ENCODE results near the gene PPIA. TPM values are rescaled to one million over a fixed set of nuclear protein-coding genes. Genes with fewer than 3 reads are reported as not detected.
"Not testable (repeated sequence)": the region's sequence is repeated elsewhere in the genome, so short reads cannot be mapped to it uniquely, and the experiment has no call there.

Gene PPIA
- total RNA-seq, 1 experiment from 2014 or later, result 3,047 TPM

DNA sequence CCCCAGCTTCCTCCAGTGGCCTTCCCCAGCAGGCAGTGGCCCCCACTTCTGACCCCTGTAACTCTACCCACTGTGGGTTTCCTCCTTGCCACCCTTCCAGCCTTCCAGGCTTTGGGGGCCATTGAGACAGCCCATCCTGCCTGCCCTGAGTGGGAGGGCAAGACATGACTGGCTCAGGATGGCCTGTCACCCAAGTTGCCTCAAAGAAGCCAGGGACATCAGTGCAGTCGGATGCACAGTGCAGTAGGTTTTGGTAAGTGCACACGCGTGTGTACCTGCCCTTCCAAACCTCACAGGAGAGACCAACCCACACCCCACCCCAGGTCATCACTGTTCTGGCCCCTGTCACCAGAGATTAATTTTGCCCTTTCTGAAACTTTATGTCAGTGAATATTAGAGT, 25.1 kb upstream of the PPIA start:
- DNase-seq (ENCODE audit: low spot score), result no peak
- TF ChIP-seq EZH2 (IDR thresholded peaks at IDR 0.05; ENCODE audit: borderline replicate concordance, low read depth, low read length, poor library complexity, severe bottlenecking), result no peak
- TF ChIP-seq, protein P1, sequence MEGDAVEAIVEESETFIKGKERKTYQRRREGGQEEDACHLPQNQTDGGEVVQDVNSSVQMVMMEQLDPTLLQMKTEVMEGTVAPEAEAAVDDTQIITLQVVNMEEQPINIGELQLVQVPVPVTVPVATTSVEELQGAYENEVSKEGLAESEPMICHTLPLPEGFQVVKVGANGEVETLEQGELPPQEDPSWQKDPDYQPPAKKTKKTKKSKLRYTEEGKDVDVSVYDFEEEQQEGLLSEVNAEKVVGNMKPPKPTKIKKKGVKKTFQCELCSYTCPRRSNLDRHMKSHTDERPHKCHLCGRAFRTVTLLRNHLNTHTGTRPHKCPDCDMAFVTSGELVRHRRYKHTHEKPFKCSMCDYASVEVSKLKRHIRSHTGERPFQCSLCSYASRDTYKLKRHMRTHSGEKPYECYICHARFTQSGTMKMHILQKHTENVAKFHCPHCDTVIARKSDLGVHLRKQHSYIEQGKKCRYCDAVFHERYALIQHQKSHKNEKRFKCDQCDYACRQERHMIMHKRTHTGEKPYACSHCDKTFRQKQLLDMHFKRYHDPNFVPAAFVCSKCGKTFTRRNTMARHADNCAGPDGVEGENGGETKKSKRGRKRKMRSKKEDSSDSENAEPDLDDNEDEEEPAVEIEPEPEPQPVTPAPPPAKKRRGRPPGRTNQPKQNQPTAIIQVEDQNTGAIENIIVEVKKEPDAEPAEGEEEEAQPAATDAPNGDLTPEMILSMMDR (conservative IDR thresholded peaks at IDR 0.05; ENCODE audit: low read depth, low read length), result no peak
- H3K4me1 ChIP-seq (ENCODE audit: insufficient read depth, low read length, poor library complexity, severe bottlenecking), result no peaks in the 10 kb centered on the region
- H3K27ac ChIP-seq (ENCODE audit: low read depth, low read length, poor library complexity, severe bottlenecking), result no peak overlapping the region
- intact Hi-C loops (cut with micrococcal nuclease; ENCODE audit: unreplicated experiment), result no loop called here
- CTCF ChIA-PET, result no interaction called here
- no peak overlapping the region for H3K4me3 ChIP-seq (ENCODE audit: low read depth, low read length, poor library complexity, severe bottlenecking)
- POLR2A ChIA-PET (ENCODE audit: low non-redundant PET), result interaction anchor here (0.6 kb wide), 1 partner anchor 46 kb away, joined by 4 read pairs; no protein-coding TSS in a partner anchor
- no peaks in the 10 kb centered on the region for H3K9me3 ChIP-seq (ENCODE audit: low read depth, low read length, poor library complexity, severe bottlenecking)
- H3K27me3 ChIP-seq (replicated peaks; ENCODE audit: insufficient read depth, low read depth, low read length, poor library complexity), result no peaks in the 10 kb centered on the region
- no TSS peak for BruUV-seq (replicated peaks)
- peaks cover 16% of the 10 kb centered on the region for H3K36me3 ChIP-seq (ENCODE audit: insufficient read depth, low read length, poor library complexity, severe bottlenecking)

DNA sequence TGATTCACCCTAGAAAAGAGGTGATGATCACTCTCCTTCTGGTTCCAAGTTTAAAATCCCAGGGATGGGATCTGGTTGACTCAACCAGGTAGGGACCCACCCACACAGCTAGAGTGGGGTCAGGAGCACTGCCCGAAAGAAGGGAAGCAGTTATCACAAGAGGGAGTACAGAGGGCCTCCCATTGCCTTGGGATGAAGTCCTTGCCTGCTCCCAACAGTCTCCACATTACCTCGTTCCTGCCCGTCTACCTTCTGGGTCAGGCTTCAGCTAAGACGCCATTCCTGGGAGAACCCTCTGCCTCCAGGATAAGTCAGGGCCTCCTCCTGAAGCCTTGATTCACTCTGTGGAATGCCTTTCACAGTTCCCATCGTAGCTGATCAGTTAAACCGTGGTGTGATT, 24.0 kb upstream of the PPIA start:
- no TSS peak for BruUV-seq (replicated peaks)
- H3K36me3 ChIP-seq (ENCODE audit: insufficient read depth, low read length, poor library complexity, severe bottlenecking), result peaks cover 5% of the 10 kb centered on the region
- no peaks in the 10 kb centered on the region for H3K27me3 ChIP-seq (replicated peaks; ENCODE audit: insufficient read depth, low read depth, low read length, poor library complexity)
- CTCF ChIA-PET, result no interaction called here
- DNase-seq (ENCODE audit: low spot score), result no peak
- H3K4me3 ChIP-seq (ENCODE audit: low read depth, low read length, poor library complexity, severe bottlenecking), result no peak overlapping the region
- intact Hi-C loops (cut with micrococcal nuclease; ENCODE audit: unreplicated experiment), result no loop called here
- H3K27ac ChIP-seq (ENCODE audit: low read depth, low read length, poor library complexity, severe bottlenecking), result no peak overlapping the region
- H3K9me3 ChIP-seq (ENCODE audit: low read depth, low read length, poor library complexity, severe bottlenecking), result no peaks in the 10 kb centered on the region
- POLR2A ChIA-PET (ENCODE audit: low non-redundant PET), result interaction anchor here (0.6 kb wide), 1 partner anchor 37 kb away, joined by 4 read pairs; no protein-coding TSS in a partner anchor
- no peaks in the 10 kb centered on the region for H3K4me1 ChIP-seq (ENCODE audit: insufficient read depth, low read length, poor library complexity, severe bottlenecking)
- TF ChIP-seq, protein P1 (conservative IDR thresholded peaks at IDR 0.05; ENCODE audit: low read depth, low read length), result no peak
- TF ChIP-seq EZH2 (IDR thresholded peaks at IDR 0.05; ENCODE audit: borderline replicate concordance, low read depth, low read length, poor library complexity, severe bottlenecking), result no peak

DNA sequence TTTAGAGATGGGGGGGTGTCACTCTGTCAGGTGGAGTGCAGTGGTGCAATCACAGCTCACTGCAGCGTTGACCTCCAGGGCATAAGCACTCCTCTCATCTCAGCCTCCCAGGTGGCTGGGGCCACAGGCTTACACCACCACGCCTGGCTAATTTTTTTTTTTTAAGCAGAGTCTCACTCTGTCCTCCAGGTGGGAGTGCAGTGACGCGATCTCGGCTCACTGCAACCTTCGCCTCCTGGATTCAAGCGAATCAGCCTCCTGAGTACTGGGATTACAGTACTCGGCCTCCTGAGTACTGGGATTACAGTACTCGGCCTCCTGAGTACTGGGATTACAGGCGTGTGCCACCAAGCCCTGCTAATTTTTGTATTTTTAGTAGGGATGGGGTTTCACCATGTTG, 23.6 kb upstream of the PPIA start:
- no peak overlapping the region for H3K27ac ChIP-seq (ENCODE audit: low read depth, low read length, poor library complexity, severe bottlenecking)
- intact Hi-C loops (cut with micrococcal nuclease; ENCODE audit: unreplicated experiment), result no loop called here
- no peak for DNase-seq (ENCODE audit: low spot score)
- no TSS peak for BruUV-seq (replicated peaks)
- CTCF ChIA-PET, result no interaction called here
- H3K4me1 ChIP-seq (ENCODE audit: insufficient read depth, low read length, poor library complexity, severe bottlenecking), result no peaks in the 10 kb centered on the region
- H3K9me3 ChIP-seq (ENCODE audit: low read depth, low read length, poor library complexity, severe bottlenecking), result no peaks in the 10 kb centered on the region
- no peak for TF ChIP-seq EZH2 (IDR thresholded peaks at IDR 0.05; ENCODE audit: borderline replicate concordance, low read depth, low read length, poor library complexity, severe bottlenecking)
- TF ChIP-seq, protein P1 (conservative IDR thresholded peaks at IDR 0.05; ENCODE audit: low read depth, low read length), result no peak
- no peaks in the 10 kb centered on the region for H3K27me3 ChIP-seq (replicated peaks; ENCODE audit: insufficient read depth, low read depth, low read length, poor library complexity)
- no peak overlapping the region for H3K4me3 ChIP-seq (ENCODE audit: low read depth, low read length, poor library complexity, severe bottlenecking)
- POLR2A ChIA-PET (ENCODE audit: low non-redundant PET), result no interaction called here
- H3K36me3 ChIP-seq (ENCODE audit: insufficient read depth, low read length, poor library complexity, severe bottlenecking), result peaks cover under 1% of the 10 kb centered on the region

DNA sequence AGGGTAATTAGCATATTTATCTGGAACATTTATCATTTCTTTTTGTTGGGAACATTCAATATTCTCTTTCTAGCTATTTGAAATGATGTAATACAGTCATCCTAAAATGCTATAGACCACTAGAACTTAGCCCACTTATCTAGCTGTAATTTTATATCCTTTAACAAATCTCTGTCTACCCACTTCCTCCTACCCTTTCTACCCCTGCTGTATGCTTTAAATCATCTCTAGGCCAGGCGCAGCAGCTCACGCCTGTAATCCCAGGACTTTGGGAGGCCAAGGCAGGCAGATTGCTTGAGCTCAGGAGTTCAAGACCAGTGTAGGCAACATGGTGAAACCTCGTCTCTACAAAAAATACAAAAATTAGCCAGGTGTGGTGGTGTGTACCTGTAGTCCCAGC, 22.0 kb upstream of the PPIA start:
- DNase-seq (ENCODE audit: low spot score); CTCF ChIA-PET; H3K4me1 ChIP-seq (ENCODE audit: insufficient read depth, low read length, poor library complexity, severe bottlenecking); H3K9me3 ChIP-seq (ENCODE audit: low read depth, low read length, poor library complexity, severe bottlenecking); H3K27ac ChIP-seq (ENCODE audit: low read depth, low read length, poor library complexity, severe bottlenecking); BruUV-seq (replicated peaks); H3K36me3 ChIP-seq (ENCODE audit: insufficient read depth, low read length, poor library complexity, severe bottlenecking); H3K27me3 ChIP-seq (replicated peaks; ENCODE audit: insufficient read depth, low read depth, low read length, poor library complexity); intact Hi-C loops (cut with micrococcal nuclease; ENCODE audit: unreplicated experiment); H3K4me3 ChIP-seq (ENCODE audit: low read depth, low read length, poor library complexity, severe bottlenecking); POLR2A ChIA-PET (ENCODE audit: low non-redundant PET): not testable (repeated sequence)
